Stimulated activated CD8-positive, alpha-beta memory T cell treated with anti-CD3 and anti-CD28 coated beads, Interleukin-12 subunit alpha, Interleukin-12 subunit beta, amount 100 ng/mL, for 24 hours (primary cell): ENCODE data around the gene SOX13.
"Not testable (repeated sequence)": the region's sequence is repeated elsewhere in the genome, so short reads cannot be mapped to it uniquely, and the experiment has no call there.

ENCODE experiments used
- DNase-seq: peaks from one replicate; pipeline ENCODE4 v3.0.0-alpha.2; 2020; ENCODE audit errors: extremely low read depth

The SOX13 gene

DNA sequence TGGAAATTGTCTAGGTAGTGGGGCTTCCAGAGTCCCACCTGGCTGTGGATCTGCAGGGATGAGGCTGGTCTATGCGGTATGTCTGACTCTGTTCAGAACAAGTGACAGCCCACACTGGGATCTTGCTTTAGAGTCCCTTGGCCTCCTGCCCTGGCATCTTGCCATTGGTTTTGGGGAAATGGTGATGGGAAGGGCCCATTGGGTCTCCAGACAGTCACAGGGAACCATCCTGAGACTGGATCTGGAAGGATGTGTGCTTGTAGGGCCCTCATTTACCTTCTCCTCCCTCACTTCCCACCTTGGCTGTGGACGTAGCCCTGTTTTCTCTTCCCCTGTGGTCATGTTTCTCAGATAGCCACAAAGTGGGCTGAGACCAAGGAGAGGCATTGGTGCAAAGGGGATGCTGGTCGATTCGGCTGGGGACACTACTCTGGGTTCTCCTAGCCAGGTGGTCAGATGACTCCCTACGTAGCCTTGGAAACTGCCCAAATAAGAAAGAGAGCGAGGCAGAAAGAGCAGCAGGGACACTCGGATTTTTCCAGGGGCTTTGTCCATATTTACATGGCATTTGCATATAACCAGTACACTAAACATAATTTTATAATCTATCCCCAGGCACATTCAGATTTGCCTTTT is 15.1 kb downstream of the SOX13 start:
- DNase-seq: no peak

DNA sequence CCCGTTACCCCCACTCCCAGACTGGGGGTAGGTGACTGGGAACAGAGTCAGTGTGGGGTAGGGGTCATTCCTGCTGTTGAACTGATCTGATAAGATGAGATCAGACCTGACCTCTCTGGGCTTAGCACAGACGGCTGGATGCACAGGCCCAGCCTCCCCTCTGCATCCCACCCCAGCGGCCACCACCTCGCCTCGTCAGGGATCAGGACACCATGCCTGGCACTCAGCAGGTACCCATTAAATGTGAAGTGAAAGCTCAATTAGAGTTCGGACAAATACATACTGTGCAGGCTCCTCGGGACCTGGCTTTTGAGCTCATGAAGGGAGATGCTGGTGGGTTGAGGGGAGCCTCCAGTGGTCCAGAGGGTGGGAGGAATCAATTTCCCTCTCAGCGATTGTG is 15.7 kb downstream of the SOX13 start:
- no peak for DNase-seq

- DNase-seq: no peak
Observed at GRCh38 chr1:204089044-204089751, 16.3 kb downstream of the SOX13 start.

DNA sequence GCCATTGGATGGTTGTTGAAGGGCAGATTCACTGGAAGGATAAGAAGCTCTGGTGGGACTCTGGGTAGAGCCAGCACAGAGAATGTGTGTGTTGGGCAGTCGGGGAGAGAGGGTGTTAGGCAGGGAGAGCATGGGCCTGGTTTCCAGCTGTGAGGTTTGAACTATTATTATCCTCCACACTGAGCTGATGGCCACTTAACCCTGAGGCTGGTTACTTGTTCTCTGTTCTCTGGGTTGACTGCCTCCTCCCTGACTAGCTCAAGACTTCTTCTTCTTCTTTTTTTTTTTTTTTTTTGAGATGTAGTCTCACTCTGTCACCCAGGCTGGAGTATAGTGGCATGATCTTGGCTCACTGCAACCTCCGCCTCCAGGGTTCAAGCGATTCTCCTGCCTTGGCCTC is 17.2 kb downstream of the SOX13 start:
- not testable (repeated sequence) for DNase-seq

- no peak for DNase-seq
Observed at GRCh38 chr1:204091066-204091465, 18.2 kb downstream of the SOX13 start.

- DNase-seq: no peak
Observed at GRCh38 chr1:204091787-204092312, 18.9 kb downstream of the SOX13 start.

DNA sequence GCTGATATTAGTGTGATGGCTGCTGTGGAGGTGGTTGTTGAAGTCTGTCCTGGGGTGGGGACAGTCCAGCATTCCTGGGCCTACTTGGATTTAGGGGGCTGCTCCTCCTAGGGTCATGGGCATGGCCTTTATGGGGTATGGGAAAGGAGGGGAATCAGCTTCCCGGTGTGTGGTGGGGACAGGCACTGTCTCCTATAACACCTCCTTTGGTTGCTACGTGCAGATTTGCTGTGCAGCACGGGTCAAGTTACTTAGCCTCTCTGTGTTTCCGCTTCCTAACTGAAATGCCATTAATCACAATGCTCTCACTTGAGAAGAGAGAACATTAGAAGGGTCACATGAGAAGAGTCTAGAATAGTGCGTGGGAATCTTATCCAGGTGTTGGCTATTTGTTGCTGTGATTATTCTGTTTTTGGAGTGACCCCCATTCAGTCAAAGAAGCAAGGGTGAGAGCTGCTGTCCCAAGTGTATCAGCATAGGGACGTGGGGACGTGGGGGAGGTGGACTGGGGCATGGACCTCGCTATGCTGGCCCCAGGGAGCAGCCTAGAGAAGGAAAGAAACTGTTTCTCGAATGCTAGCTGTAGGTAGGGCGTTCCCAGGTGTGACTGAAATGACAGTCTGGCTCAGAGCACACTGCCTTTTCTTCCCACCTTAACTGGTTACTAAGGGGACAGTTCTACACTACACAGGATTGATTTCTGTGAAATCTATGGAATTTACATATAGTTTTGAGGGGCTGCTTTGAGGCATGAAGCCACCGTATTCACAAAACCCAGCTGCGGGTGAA is 19.9 kb downstream of the SOX13 start:
- no peak for DNase-seq

DNA sequence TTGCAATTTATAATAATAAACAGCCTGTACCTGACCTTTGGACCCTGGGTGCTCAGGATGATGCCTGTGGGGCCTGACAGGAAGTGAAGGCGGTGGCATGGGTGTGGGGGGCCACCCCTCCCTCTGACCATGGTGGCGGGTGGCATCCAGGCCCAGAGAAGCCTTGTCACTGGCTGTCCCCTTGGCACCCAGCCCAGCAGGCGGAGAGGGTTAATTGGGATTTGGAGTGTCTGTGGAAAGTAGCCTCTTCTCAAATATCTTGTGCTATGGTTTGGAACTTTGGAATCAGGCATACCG is 20.5 kb downstream of the SOX13 start:
- no peak for DNase-seq

DNA sequence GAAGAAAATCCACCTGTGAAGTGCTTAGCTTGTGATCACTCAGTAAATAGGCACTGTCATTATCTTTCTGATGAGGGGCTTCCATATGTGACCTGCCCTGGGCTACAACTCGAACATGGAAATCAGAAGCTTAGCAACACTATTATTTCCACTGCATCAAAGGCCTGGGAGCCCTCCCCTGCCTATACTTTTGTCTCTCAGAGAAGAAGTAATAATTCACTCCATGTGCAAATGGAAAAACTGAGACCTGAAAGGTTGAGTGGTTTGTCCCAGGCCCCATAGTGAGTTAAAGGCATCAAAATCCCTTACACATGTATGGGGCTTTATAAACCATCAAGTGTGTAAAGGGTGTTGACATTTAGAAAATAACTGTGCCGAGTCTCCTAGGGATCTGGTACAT is 20.9 kb downstream of the SOX13 start:
- DNase-seq: no peak

DNA sequence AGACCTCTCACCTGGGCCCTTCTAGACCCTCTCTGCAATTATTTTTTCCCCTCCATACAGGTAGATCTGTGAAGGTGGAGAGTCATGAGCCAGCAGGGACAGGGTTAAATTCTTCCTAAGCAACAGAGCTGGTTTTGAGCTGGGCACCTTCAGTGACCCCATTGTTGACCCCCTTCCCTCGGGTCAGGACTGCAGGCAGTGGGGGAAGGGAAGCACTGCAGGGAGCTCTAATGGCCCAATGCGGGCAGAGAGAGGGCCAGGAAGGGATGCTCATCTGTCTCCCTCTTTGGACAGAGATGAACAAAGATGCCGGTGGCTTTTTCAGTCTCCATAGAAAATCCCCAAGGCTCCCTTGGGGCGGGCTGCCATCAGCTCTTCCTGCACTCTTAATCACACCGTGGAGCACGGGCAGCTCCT is 21.4 kb downstream of the SOX13 start:
- DNase-seq: no peak

- DNase-seq: no peak
Observed at GRCh38 chr1:204094856-204095634, 22.1 kb downstream of the SOX13 start.

GRCh38 chr1:204096931-204097330 is 24.0 kb downstream of the SOX13 start:
- no peak for DNase-seq

DNA sequence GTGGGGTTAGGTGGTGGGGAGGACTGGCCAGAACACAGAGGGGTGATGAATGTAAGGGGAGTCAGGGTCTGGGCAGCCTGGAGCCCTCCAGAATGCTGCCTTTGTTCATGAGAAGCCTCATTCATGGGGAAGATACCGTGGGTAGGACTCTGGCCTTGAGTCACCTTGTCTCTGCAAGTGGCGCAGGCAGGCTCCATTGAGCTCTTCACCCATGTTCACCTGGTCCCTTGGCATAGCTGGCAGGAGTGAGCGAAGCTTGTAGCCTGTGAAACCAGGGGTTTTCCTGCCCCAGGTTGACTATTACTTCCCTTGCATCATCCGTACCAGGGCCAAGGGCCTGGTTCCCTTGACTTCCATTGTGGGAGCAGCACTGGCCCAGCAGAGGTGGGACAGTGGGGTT is 25.8 kb downstream of the SOX13 start:
- no peak for DNase-seq

DNA sequence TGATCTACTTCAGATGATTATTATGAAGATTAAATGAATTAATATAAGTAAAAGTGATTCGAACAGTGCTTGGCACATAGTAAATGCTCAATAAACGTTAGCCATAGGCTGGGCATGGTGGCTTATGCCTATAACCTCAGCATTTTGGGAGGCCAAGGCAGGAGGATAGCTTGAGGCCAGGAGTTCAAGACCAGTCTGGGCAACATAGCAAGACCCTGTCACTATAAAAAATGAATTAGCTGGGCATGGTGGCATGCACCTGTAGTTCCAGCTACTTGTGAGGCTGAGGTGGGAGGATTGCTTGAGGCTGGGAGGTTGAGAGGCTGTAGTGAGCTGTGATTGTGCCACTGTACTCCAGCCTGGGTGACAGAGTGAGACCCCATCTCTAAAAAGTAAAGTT is 26.8 kb downstream of the SOX13 start:
- not testable (repeated sequence) for DNase-seq

DNA sequence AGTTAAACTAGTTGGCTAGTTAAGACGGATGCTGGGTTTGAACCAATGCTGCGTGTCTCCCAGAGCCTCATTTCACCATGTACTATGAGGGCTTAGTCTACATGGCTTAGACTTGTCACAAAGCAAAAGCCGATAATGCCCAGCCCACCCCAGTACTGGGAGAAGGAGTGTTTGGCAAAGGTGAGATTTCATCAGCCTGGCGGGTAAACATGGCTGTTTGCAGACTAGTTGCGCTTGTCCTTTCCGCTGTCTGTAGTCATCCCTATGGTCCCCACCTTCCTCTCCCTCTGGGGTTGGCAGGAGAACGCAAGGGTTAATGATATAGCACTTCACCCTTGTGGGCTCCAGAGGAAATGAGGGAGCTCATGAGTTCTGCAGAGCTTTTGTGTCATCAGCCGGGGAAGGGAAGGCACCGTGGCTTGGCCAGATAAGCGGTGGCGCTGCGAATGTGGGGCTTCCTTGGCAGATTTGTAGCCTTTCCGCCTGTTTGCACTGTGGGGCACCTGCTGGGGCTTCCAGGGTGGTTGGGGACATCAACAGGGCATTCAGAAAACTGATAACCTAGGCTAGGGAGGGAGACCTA is 29.2 kb downstream of the SOX13 start:
- DNase-seq: no peak

DNA sequence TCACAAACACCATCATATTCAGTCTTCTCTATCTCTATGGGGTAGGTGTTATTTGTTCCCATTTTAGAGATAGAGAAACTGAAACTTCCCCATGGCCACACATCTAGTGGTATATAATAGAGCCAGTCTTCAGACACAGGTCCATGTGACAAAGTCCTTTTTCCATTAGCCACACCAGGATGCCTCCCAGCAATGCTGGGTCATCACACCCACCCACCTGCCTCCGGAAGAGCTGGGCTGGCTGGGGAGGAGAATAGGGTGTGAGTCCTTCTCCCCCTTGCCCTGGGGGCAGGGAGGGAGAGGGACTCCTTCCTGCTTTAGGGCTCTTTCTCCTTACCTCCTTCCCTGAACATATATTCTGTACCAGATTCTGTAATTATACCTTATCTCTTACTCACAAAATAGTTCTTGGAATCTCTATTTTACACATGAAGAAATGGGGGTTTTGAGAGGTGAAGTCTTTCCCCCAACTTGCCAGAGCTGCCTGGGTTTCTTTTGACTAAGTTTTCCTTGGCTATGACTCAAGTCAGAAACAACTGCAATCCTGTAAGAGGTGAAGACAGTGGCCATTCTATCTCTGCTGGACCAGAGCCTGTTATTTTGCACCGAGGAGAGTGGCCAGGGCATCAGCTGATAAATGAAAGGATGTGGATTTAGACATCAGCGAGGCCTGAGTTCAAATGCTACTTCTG is 30.0 kb downstream of the SOX13 start:
- DNase-seq: no peak

DNA sequence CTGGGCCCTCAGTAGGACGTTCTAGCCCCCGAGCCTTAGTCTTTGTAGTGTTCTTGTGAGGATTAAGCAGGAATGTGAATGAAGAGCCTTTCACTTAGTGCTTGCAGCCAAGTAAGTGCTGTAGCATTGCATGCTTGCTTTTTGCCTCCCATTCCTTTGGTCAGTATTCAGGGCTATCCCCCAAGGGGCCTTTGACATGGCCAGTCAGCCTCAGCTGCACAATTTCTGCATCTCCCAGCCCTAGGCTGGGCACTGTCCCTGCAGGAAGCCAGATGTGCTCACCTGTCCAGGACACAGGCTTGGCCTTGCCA is 30.5 kb downstream of the SOX13 start:
- no peak for DNase-seq

DNA sequence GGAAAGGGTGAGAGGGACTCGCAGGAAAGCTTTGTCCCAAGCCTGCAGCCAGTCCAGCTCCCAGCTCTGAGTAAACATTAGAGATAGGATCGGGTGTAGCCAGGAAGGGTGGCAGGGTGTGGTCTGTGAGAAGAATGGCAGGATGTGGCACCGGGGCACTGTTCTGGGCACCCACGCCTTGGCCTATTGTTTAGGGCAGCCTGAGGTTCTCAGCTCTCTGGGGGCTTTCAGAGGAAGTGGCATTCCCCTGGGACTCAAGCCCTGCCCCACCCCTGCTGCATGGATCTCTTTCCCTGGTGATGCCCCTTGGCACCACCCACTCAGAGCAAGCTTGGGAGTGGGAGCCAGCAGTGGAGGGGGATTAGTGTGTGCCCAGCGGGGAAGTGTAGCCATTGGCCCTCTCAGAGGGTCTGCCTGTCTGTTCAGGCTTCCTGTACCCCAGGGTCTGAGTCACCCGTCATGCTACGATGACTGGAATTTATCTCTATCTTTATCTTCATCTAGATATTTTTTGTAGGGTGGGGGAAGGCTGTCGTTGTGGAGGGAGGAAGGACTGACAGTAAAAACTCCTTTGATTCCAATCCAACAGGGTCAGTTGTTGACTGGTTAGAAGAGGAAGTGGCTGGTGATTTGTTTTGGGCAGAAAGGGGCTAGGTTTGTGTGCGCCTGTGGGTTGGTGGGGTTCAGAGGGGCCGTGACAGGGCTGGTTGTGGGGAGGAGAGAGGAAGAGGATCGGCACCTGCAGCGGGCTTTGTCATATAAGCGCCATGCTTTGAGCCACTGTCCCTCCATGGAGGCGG is 31.6 kb downstream of the SOX13 start:
- no peak for DNase-seq

DNA sequence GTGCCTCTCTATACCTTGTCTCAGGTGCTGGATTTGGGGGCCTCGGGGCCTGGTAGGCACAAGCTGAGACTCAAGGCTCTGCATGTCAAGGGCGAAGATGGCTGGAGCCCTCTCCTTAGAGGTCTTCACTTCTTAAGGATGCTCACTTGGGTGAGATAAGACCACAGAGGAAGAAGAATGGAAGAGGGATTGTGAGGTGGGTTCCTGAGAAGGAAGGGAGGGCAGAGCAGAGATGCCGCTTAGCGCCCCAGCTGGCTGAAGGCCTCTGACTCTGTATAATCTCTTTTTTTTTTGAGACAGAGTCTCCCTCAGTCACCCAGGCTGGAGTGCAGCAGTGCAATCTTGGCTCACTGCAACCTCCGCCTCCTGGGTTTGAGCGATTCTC is 32.2 kb downstream of the SOX13 start:
- no peak for DNase-seq

- no peak for DNase-seq
Observed at GRCh38 chr1:204106825-204107224, 33.9 kb downstream of the SOX13 start.

- DNase-seq: no peak
Observed at GRCh38 chr1:204107892-204108291, 35.0 kb downstream of the SOX13 start.
